T-helper 2 cell (primary cell): ENCODE results near the gene GABBR2.

Source experiments
- DNase-seq, 5 experiments: peaks; one replicate each; pipeline versions ENCODE4 v3.0.0 to v3.0.0-alpha.2; 2012 to 2022

The GABBR2 gene

DNA sequence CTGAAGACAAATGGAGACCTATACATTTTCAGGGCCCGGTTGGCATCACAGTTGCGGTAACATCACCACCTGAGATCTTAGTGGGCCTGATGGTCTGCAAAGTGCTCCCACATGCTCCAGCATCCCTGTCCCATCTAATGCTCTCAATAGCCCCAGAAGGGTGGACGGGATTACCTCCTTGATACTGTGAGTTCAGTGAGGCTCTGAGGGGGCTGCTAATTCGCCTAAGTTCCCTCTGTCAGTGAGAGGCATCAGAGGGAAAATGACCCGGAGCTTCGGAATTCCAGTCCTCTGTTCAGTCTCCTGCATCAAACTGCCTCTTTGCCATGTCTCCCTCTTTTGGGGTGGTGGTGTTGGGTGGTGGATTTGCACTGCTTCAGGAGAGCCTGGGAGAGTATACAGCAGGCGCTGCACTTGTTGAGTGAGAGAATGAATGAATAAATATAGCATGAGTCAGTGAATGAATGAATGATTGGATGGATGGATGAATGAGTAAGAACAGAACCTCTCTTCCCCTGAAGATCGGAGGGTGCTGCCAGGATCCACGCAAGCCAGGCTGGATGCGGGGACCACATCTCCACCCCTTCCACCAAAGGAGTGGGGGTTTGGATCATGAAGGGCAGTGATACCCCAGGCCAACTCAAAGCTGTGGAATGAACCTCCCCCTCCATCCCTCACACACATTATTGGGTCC, 141.0 kb downstream of the GABBR2 start:
- DNase-seq: no peak

DNA sequence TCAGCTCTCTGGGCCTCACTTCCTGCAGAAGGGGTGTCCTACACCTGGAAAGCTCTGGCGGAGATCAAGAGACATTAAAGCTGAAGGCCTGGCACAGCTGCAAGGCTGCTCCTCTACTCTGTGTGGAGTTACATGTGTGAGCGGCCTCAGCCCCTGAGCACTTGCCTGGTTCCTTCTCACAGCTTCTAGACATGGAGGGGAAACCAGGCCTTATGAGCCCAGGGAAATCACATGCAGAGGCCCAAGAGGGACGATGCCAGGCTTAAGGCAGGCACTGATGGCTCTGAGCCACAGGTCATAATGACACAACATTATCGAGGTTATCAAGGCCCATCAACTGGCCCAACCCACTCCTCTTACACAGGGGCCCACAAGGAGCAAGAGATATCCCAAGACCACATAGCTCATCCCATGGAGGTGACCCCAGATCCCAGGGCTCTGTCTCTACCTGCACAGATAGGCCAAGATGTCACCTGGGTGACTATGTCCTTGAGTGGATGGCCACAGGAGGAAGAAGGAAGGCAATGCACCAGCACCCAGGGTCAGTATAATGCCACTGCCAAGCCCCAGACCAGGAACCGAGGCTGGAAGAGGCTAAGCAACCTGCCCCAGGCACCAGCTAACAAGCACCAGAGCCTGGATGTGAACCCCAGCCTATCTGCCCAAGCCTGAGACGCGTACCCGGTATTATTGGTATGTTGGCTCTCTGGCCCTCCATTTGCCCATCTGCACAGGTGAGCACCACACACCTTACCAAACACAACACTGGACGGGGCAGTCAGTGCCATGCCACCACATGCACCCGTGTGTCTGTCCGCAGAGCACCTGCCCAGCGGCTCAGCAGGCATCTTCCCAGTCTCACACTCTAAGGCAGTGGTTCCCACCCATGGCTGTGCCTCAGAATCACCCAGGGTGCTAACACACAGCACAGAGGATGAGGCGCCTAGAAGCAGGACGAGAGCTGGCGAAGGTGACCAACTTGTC, 143.3 kb downstream of the GABBR2 start:
- no peak for DNase-seq

DNA sequence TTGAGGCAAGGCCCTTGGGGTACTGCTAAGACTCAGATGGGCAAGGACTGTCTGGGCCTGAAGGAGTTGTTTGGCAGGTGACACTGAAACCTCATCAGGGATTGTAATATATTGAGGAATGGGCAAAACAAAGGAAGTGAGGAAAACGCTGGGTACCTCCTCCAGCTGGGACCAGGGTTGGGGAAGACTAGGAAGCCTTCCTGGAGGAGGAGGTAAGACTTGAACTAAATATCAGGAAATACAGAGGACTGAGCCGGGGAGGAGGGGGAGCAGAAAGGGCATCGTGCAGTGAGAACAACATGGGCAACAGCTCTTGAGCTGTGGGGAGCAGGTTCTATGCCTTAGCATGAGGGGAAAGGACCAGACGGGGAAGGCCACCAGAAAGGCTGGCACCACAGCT, 144.0 kb downstream of the GABBR2 start:
- DNase-seq: no peak

DNA sequence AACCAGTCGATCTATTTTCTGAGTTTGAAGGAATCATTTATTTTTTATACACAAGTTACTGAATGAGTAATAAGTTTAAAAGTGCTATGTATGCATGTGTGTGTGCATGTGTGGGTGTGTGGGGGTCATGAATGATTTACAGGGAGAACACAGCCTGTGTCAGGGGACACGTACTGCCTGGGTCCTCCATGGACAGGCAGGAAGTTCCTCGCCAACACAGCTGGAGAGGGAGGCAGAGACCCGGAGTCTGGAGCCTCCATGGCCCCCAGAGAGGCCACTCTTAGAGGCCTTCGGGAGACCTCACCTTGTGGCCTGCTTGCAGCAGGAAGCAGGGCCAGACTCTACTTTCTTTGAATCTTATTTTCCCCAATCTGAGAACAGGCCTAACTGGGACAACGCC, 144.7 kb downstream of the GABBR2 start:
- no peak for DNase-seq

DNA sequence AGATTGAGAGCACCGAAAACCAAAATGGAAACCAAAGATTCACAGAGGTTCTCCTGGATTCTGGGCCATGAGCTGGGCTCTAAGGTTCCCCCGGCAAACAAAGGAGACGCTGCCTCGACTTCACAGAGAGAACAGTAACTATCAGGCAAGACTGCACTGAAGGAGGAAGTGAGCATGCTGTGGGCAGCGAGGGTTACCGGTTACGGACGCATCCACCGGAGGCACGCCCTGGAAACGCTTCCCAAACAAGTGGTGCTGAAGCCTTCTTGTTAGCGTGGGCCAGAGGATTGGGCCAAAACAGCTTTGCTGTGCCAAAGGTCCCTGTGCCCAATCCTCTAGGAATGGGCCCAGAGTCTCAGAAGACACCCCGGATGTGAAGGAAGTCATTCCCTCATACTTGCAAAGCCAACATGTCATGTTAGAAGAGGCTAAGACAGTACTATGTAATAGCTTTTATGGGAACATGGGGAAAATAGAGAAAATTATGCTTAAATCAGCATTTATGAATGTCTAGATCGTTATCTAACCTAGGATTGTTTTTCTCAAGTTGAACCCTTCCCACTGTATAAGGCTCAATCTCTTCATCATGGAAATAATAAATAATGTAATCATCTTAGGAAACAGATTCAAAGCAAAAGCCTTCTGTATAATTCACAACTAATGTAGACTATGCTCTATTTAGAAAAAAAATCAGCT, 145.4 kb downstream of the GABBR2 start:
- no peak for DNase-seq

DNA sequence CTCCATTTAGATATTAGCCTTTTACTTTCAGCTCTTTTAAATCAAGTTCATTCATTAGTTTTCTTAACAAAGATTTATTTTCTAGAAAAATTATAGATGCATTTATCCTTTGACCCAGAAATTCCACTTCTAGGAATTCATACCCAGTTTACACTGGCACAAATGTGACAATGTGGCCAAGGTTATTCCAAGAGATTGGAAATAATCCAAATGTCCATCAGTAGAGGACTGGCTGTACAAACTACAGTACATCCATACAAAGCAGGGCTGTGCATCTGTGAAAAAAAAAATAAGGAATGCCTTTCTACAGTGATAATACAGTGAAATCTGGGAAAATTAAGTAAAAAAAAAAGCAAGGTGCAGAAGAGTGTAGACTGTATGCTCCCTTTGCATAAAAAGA, 149.2 kb downstream of the GABBR2 start:
- no peak for DNase-seq

DNA sequence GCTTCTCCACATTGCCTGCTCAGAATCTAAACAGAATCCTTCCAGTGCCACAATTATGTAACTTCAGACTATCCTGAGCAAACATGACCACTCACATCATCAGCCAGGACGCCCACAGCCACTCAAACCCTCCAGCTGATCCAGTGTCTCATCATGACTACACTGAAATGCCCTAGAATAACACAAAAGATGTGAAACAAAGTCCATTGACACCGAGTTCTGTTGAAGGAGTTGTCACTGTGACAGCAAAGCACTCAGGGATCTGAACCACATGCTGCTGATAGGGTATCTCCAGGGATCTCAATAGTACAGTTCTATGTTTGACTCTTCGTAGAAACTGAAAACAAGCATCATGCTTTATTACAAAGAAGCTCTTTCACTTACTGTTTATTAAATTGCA, 150.2 kb downstream of the GABBR2 start:
- DNase-seq: no peak

DNA sequence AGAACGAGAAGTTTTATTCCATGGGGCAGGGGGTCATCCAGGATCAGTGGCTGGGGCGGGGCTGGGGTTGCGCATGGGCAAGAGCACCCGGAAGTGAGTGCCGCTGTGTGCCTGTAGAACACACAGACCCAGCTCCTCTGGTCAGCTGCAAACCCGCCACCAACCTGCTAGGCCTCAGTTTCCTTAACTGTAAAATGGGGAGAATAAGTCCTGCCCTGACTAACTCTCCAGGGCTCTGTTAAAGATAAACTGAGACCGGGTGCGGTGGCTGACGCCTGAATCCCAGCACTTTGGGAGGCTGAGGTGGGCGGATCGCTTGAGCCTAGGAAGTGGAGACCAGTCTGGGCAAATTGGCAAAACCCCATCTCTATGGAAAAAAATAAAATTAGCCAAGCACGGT, 152.2 kb downstream of the GABBR2 start:
- DNase-seq: no peak

DNA sequence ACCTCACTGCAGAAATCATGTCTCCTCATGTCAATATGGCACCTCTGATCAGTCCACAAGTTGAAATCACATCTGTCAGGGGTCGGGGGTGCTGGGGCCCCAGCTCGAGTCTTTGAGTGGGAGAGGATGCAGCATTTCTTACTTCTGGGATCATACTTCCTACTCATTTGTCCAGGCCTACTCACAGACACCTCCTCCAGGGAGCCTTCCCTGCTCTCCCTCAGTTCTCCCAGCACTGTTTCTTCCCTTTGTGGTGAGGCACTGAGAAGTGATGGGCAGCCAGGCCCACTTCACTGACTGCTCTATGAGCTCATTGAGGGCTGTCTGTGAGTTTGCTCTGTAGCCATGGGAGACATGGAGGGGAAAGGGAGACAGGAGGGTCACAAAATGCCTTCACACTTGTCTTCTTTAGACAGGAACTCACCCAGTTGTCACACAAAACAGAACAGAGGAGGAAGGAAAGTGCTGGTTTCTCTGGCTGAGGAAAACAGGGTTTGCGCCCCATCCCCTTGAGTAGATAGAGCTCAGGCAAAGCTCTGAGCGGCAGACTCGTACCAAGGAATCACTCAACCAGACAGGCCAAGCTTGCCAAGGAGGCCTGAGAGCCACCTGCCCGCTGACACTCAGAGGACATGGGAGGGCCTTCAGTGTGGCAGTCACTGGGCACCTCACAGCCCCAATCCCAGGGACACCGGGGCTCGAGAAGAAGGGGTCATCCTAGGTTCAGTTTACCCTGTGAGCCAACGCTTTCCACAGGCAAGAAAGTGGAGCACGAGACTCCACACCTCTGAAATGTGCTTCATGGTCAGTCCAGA, 152.9 kb downstream of the GABBR2 start:
- DNase-seq: no peak

DNA sequence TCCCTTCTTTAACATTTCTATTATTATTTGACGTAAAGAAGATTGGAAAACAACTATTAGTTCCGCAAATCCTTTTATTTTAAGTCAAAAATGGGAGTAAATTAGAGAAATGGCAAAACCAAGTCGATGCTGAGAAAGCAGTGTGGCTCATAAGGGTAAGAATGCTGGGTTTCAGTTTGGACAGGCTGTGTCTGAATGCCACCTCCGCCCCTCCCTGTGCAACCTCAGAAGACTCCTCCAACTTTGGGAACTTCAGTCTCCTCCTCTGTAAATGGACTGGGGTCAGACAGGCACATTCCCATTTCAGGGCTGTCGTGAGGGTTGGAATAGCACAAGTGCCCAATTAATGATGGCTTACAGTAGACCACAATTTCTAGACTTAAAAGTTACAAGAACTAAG, 154.0 kb downstream of the GABBR2 start:
- DNase-seq: no peak

DNA sequence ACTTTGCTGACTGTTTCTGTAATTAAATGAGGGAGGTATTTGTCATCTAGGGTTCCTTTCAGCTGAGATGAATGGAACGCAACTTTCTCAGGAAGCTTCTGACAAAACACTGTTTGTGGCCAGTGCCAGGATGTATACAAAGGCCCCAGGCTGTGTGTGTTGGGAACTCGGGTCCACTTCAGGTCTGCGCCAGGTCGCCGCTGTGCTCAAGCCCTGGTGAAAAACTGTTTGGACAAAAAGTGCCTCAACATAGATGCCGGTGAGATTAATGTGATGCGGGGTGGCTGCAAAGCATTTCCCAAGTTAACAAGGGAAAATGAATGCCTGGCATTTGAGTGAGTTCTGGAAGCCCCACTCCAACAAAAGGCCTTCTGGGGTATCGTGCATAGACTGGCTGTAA, 156.4 kb downstream of the GABBR2 start:
- no peak for DNase-seq

DNA sequence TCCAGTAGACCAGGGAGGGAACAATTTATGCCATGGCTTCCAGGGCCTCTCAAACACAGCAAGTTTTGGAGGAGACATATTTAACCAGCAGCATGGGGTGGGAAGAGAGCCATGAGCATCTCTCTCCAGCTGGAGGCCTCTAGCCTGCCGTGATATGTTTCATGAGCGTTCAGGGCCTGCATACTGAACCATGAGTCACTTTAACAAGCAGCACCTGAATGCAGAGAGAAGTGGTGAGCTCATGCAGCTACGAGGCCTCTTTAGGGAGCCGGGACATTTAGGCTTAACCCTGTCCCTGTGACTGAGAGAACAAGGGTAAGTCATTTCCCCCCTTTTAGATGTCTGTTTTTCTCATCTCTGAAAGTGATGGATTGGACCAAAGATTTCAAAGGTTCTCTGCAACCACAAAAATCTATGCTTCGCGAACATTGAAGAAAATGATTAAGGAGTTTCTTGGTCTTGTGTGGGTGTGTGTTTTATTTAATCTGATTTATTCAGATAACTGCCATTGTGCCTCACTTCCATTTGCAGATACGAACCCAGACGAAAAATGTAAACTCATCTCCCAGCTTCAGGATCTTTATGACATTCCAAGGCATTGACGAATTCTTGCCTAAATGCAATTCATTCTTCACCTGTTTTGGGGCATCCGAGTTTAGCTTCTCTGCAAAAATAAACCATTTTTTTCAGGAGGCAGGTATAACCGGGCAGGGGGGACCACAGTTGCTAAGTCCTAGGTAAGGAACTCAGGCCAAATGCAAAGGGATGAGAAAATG, 157.0 kb downstream of the GABBR2 start:
- DNase-seq: no peak

DNA sequence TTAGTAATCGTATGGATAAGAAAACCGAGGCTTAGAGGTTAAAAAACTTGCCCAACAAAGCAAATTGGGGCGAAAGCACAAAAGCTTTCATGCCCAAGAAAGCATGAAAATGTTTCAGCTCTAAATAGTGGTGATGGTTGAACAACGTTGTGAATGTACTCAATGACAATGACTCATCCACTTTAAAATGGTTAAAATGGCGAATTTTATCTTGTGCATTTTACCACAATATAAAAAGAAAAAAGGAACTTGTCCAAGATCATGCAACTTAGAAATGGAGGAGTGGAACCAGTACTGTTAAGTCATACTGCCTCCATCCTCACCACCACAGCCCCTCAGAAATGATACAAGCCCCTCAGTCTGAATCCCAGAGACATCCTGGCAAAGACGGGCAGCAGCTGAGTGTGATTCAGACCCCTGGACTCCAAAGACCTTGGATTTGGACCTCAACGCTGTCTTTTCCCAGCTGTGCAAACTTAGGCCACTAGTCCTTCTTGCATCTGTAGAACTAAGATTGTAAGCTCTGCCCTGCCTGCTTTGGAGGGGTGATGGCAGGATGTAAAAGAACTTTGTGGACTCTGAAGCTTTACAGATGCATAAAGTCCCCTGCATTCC, 158.4 kb downstream of the GABBR2 start:
- DNase-seq: no peak

DNA sequence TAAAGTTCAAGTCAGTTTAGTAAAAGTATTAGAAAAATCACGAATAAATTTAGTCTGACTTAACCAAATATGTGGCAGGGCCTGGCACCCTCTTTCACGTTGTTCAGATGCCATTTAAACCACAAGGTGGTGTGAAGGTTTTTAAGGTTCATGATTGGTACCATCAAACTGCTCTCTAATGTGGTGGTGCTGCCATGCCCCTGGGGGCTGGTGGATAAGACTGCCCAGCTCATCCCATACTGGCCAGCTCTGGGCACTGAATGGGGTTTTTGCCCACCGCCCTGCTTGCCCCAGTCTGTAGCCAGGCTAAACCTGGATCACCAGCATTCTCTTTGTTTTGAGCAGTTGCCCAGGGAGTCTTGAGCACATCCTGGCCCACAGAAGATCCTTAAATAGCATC, 159.3 kb downstream of the GABBR2 start:
- no peak for DNase-seq

DNA sequence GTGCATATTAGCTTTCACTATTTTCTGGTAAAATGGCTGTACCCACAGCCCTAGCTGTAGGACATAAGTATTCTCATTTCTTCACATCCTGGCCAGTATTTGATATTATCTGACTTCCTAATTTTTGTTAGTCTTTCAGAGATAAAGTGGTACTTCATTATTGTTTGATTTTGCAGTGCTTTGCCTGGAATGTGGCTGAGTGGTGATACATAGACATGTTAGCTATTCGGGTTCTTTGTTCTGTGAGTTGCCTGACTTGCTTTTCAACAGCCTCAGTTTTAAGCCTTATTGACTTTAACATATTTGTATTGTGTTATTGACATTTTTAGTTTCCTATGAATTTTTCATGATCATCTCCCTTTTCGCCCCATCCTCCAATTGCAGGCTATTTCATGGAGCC, 161.1 kb downstream of the GABBR2 start:
- no peak for DNase-seq

DNA sequence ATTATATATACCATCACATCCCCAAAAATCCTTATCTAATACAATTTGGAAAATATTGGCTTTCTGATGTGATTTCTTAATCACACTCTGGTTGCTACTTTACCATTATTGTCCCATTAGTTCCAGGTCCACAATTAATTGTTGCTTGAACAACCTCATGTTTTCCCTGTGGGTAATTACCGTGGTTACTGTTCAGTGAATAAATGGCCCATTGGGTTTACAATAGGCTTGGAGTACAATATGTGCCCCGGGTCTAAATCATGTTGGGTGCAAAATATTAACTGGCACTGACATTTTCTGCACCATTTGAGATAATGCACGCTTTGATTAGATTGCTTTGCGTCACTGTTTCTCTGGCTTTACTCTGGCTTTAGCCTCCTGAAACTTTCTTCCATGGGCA, 163.7 kb downstream of the GABBR2 start:
- no peak for DNase-seq

DNA sequence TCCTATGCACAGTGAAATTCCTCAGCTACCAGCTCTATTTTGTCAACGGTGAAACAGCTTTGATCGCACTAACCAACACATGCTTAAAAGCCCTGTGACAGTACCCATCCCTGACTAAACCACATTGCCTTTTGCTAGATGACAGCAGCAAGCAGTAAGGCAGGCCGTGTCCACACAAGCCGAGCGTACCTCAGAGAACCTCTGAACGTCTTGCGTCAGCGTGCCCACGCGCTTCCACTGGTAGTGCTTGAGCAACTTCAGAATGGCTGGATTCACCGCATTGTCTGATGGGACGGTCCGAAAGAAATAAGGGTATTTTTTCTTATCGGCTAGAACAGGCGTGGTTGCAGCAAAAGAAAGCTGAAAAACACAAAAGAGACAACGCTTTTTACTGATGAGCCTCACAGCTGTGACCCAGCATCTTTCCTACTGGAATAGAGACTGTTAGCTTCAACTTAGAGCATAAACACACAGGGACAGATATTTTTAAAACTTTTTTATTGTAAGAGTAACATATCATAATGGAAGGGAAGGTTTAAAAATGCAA, 167.0 kb downstream of the GABBR2 start:
- DNase-seq: no peak

DNA sequence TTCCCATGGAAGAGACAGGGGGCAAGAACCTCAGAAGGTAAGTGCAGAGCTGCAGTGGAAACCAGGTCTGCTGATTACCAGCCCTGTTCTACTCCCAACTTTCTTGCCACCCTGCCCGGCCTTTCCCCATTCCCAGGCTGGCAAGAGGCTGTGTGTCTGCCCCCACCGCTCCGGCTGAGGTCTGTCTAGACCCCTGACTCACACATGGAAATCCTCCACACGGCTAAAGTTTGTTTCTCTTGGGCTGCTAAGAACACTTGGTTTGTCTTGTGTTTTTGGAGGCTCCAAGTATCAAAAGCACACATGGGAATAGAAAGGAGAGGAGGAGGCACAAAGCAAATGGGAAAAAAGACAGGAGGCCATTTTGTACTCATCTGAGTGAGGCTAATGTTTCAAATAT, 168.3 kb downstream of the GABBR2 start:
- DNase-seq: no peak

DNA sequence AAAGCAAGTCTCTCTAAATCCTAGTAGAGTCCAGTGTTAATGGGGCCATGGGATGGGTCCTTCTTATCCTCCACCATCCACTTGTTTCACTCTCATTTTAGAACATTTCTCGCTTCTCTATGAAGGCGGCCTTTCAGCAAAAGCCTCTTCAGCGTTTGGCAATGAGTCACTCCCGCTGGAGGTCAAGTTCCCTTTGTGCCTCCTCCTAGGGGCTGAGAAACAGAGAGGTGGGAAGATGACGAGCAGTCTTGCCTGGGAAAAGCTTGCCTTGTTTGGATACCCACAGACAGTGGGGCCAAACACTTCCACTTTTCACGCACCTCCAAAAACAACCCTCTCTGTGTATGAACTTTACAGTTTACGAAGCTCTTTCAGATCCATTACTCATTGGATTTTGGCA, 168.8 kb downstream of the GABBR2 start:
- no peak for DNase-seq

DNA sequence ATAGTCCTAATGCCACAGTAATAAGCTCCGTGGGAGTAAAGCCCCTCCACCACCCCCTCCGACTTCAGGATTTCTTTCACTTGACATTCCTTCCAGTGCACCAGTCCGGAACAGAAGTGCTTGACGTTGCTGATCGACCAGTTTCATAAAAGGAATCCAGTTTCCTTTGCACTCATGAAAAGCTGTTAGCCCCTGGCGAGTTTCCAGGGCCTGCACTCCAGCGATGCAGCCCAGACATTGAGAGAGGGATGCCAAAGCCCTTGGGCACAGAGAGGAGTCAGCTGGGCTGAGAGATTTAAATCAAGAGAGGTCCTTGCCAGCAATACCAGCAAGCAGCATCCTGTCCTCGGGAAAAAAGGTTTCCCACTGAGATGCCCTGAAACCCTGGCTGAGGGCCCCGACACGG, 170.1 kb downstream of the GABBR2 start:
- no peak for DNase-seq

DNA sequence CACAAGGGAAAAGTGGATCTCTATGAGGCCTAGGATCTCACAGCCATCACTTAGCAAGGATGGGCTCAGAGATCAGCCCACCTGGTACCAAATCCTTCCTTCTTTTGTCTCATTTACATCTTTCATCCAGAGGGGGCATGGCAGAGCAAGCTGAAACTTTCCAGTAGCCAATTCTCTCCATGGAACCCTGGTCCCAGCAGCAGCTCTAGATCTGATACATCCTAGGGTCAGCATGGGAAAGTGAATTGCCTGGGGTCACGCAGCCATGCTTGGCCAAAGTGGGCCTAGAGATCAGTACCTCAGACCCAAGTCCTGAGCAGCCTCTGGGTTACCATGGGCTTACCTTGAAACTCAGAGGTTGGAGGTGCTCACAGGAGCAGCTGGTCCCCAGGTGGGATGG, 170.5 kb downstream of the GABBR2 start:
- no peak for DNase-seq
